Left lung (tissue), 14 donors: ENCODE results near the gene SLC34A1. TPM values are rescaled to one million over a fixed set of nuclear protein-coding genes. Genes with fewer than 3 reads are reported as not detected.

Source experiments
- ATAC-seq: fragments of 200-7000 bp; cut with Tn5 transposase; one replicate; pipeline ENCODE4 v1.9.1; 2020; ENCODE audit warnings: moderate library complexity
- DNase-seq, 4 donors: peaks; one replicate each; pipeline ENCODE4 v3.0.0-alpha.2; 2013 to 2020
- H3K27ac ChIP-seq, 2 donors: fragments of 200-600 bp; sonication (generic) in 1 of 2; one replicate each; pipeline versions ENCODE4 v1.5.0 to v1.8.0; 2020 to 2021
- H3K27me3 ChIP-seq, 2 donors: fragments of 200-600 bp; sonication (generic) in 1 of 2; one replicate each; pipeline versions ENCODE4 v1.5.0 to v1.8.0; 2020 to 2021
- H3K36me3 ChIP-seq, 2 donors: fragments of 200-600 bp; sonication (generic) in 1 of 2; one replicate each; pipeline versions ENCODE4 v1.5.0 to v1.8.0; 2020 to 2021
- H3K4me1 ChIP-seq, 2 donors: fragments of 200-600 bp; one replicate each; pipeline ENCODE4 v1.8.0; 2021
- H3K4me3 ChIP-seq, 2 donors: fragments of 200-600 bp; sonication (generic) in 1 of 2; one replicate each; pipeline versions ENCODE4 v1.5.0 to v1.8.0; 2020 to 2021; ENCODE audit warnings: mild to moderate bottlenecking in 1 of 2
- H3K9me3 ChIP-seq, 2 donors: fragments of 200-600 bp; sonication (generic) in 1 of 2; one replicate each; pipeline versions ENCODE4 v1.5.0 to v1.8.0; 2020 to 2021
- CTCF ChIP-seq, 2 donors: fragments of 200-600 bp; sonication (generic) in 1 of 2; IDR thresholded peaks; one replicate each; pipeline versions ENCODE4 v1.5.0 to v1.8.0; 2021; ENCODE audit warnings: antibody characterized with exemption in 2 of 2
- intact Hi-C, 2 donors: fragments of 100-400 bp; cut with DNase I; formaldehyde crosslinking; loops; one replicate each; pipeline versions ENCODE4 v1.11.2 to v1.14.2; 2022
- long read RNA-seq, 12 donors: library from polyadenylated mRNA in 2 of 12; unstranded in 2 of 12; transcript quantifications; one replicate each; pipeline ENCODE4 v2.0.0 and lab custom pipeline, GENCODE V29; 2019 to 2026
- polyA plus RNA-seq, 6 donors: library from polyadenylated mRNA; unstranded; fragments of 120-200 nt; gene quantifications; one replicate each; pipeline ENCODE4 v1.2.1, GENCODE V29; 2013; ENCODE audit not compliant: insufficient read length in 6 of 6
- total RNA-seq, 2 donors: library from RNA; stranded (reverse); fragmentation: NEBNext Ultra II Directional; extraction: Animal tissue kit (Norgen Biotek cat#: 25700); gene quantifications; one replicate each; pipeline ENCODE4 v1.2.1, GENCODE V29; 2021
- donor health status: DM: no; HTN: yes; CAD: no.
- donor health status: DM: no; HTN: no; CAD: no.

SLC34A1 gene
- total RNA-seq (not detected), polyA plus RNA-seq (1 to 10 TPM in 1 of 6 donors, under 1 TPM in 4, not detected in 1; 0.18 to 1.7 (median 0.36) TPM)
- long read RNA-seq, donor 1 = 0 reads
- long read RNA-seq, donor 2 = 0 reads
- long read RNA-seq, donor 3 = 0 reads
- long read RNA-seq, donor 4 = 0 reads
- long read RNA-seq, donor 5 = 0 reads
- long read RNA-seq, donor 6 = 0 reads
- long read RNA-seq, donor 7 = 0 reads
- long read RNA-seq, donor 8 = 0 reads
- long read RNA-seq, donor 9 = 0 reads
- long read RNA-seq, donor 10 = 0 reads
- long read RNA-seq, donor 11 = 0 reads
- long read RNA-seq, donor 12, partial matches to known transcripts = 0 of 1 reads
- long read RNA-seq, donor 12, other reads (novel, unspliced or antisense) = 0 of 1 reads

GRCh38 chr5:177384134-177384533 lies at the start of gene SLC34A1:
SLC34A1 (plus strand) TSS chr5:177384434; CDS start chr5:177385742, 1,308 bp downstream.
- DNase-seq = no peak
- ATAC-seq = no peak
- no peaks in the 10 kb centered on the region for H3K36me3 ChIP-seq
- no peak for TF ChIP-seq CTCF (IDR thresholded peaks at IDR 0.05)
- H3K9me3 ChIP-seq = no peaks in the 10 kb centered on the region
- intact Hi-C loops = no loop called here
- H3K27ac ChIP-seq = no peak within 1 kb of the TSS
- H3K27me3 ChIP-seq = peaks cover 0 to 59% of the 10 kb centered on the region in 2 donors
- H3K4me1 ChIP-seq = peaks cover 0 to 16% of the 10 kb centered on the region in 2 donors
- no peak within 1 kb of the TSS for H3K4me3 ChIP-seq

- H3K9me3 ChIP-seq = no peaks in the 10 kb centered on the region
- no peak for TF ChIP-seq CTCF (IDR thresholded peaks at IDR 0.05)
- H3K27me3 ChIP-seq = no peaks in the 10 kb centered on the region
- no peak overlapping the region for H3K27ac ChIP-seq
- ATAC-seq = no peak
- H3K36me3 ChIP-seq = peaks cover 0 to 93% of the 10 kb centered on the region in 2 donors
- intact Hi-C loops = no loop called here
- peak in 1 of 4 donors; percentile 36 for DNase-seq
- no peak overlapping the region for H3K4me3 ChIP-seq
- H3K4me1 ChIP-seq = peaks cover 0 to 18% of the 10 kb centered on the region in 2 donors
Measured at GRCh38 chr5:177334781-177335700, 49.2 kb upstream of the SLC34A1 start.

GRCh38 chr5:177335701-177336065 lies 48.6 kb upstream of the SLC34A1 start:
- Histone ChIP-seq H3K4me3 (no peak overlapping the region), H3K27me3 (no peaks in the 10 kb centered on the region), H3K36me3 (peaks cover 0 to 87% of the 10 kb centered on the region in 2 donors), H3K9me3 (no peaks in the 10 kb centered on the region), H3K4me1 (peaks cover 0 to 24% of the 10 kb centered on the region in 2 donors), H3K27ac (no peak overlapping the region)
- DNase-seq (peak in 1 of 4 donors; percentile 34), ATAC-seq (no peak)
- intact Hi-C loops = no loop called here
- TF ChIP-seq CTCF (IDR thresholded peaks at IDR 0.05) = no peak

GRCh38 chr5:177336112-177336511 lies 48.1 kb upstream of the SLC34A1 start:
- H3K36me3 ChIP-seq = peaks cover 0 to 87% of the 10 kb centered on the region in 2 donors
- H3K4me3 ChIP-seq = no peak overlapping the region
- no peak overlapping the region for H3K27ac ChIP-seq
- TF ChIP-seq CTCF (IDR thresholded peaks at IDR 0.05) = no peak
- no peaks in the 10 kb centered on the region for H3K27me3 ChIP-seq
- DNase-seq (peak in 1 of 4 donors; percentile 55), ATAC-seq (peak; percentile 40)
- H3K4me1 ChIP-seq = peaks cover 0 to 24% of the 10 kb centered on the region in 2 donors
- no peaks in the 10 kb centered on the region for H3K9me3 ChIP-seq
- intact Hi-C loops = no loop called here
